ENCODE results near the gene CYBB.

- TF ChIP-seq POLR2A (IDR thresholded peaks at IDR 0.05) (no peak), CTCF (IDR thresholded peaks at IDR 0.05) (no peak)
These were observed 80.9 kb downstream of the CYBB start for GRCh38 chrX:37860721-37861120.

All from uterus (tissue), 2 donors.